Liver (tissue), 9 donors: ENCODE results near the gene DFFB. TPM values are rescaled to one million over a fixed set of nuclear protein-coding genes. Genes with fewer than 3 reads are reported as not detected.

Source experiments
- DNase-seq: peaks from one replicate; pipeline ENCODE4 v3.0.0-alpha.2; 2017; ENCODE audit warnings: low spot score
- H3K27ac ChIP-seq, 2 donors: one replicate each; pipeline ENCODE4 v1.7.0; 2013; ENCODE audit warnings: inconsistent platforms in 2 of 2, low read length in 2 of 2, control low read depth in 1 of 2, low read depth in 1 of 2, mild to moderate bottlenecking in 1 of 2
- H3K27me3 ChIP-seq, 4 donors: one replicate each; pipeline versions ENCODE4 v1.6.1 to v1.7.0; 2013; ENCODE audit warnings: low read length in 3 of 4, inconsistent platforms in 1 of 4, mild to moderate bottlenecking in 1 of 4, moderate library complexity in 1 of 4; ENCODE audit not compliant: control insufficient read depth in 4 of 4, insufficient read depth in 4 of 4
- H3K36me3 ChIP-seq, 4 donors: one replicate each; pipeline versions ENCODE4 v1.6.1 to v1.7.0; 2013; ENCODE audit warnings: low read length in 3 of 4, mild to moderate bottlenecking in 3 of 4, low read depth in 1 of 4, moderate library complexity in 1 of 4; ENCODE audit not compliant: control insufficient read depth in 4 of 4, insufficient read depth in 3 of 4
- H3K4me1 ChIP-seq, 4 donors: one replicate each; pipeline versions ENCODE4 v1.6.1 to v1.7.0; 2013; ENCODE audit warnings: low read length in 3 of 4, mild to moderate bottlenecking in 3 of 4, moderate library complexity in 1 of 4; ENCODE audit not compliant: control insufficient read depth in 4 of 4, insufficient read depth in 4 of 4
- H3K4me3 ChIP-seq, 3 donors: one replicate each; pipeline versions ENCODE4 v1.6.1 to v1.7.0; 2013; ENCODE audit warnings: low read length in 3 of 3, control low read depth in 1 of 3, low read depth in 1 of 3, mild to moderate bottlenecking in 1 of 3
- H3K9ac ChIP-seq, 2 donors: one replicate each; pipeline ENCODE4 v1.7.0; 2013; ENCODE audit warnings: low read length in 2 of 2, mild to moderate bottlenecking in 2 of 2, moderate library complexity in 2 of 2, control low read depth in 1 of 2, low read depth in 1 of 2
- H3K9me3 ChIP-seq, 4 donors: one replicate each; pipeline versions ENCODE4 v1.6.1 to v1.7.0; 2013; ENCODE audit warnings: low read length in 3 of 4; ENCODE audit not compliant: control insufficient read depth in 4 of 4
- ATF3 ChIP-seq: IDR thresholded peaks from 2 replicates; pipeline ENCODE4 v1.6.1; 2016; ENCODE audit warnings: antibody characterized with exemption
- EGR1 ChIP-seq, 2 donors: IDR thresholded peaks; 2 replicates each; pipeline ENCODE4 v1.6.1; 2016 to 2018; ENCODE audit warnings: antibody characterized with exemption in 2 of 2, low read depth in 2 of 2
- FOXA1 ChIP-seq: IDR thresholded peaks from 2 replicates; pipeline ENCODE4 v1.6.1; 2016; ENCODE audit warnings: antibody characterized with exemption
- FOXA2 ChIP-seq: IDR thresholded peaks from 2 replicates; pipeline ENCODE4 v1.6.1; 2016; ENCODE audit warnings: antibody characterized with exemption
- GABPA ChIP-seq, 2 donors: IDR thresholded peaks in 1 of 2; conservative IDR thresholded peaks in 1 of 2; 2 replicates each; pipeline ENCODE4 v1.6.1; 2016; ENCODE audit warnings: antibody characterized with exemption in 2 of 2, mild to moderate bottlenecking in 1 of 2, moderate library complexity in 1 of 2
- HNF4G ChIP-seq: IDR thresholded peaks from 2 replicates; pipeline ENCODE4 v1.6.1; 2016; ENCODE audit warnings: antibody characterized with exemption
- JUND ChIP-seq, 2 donors: IDR thresholded peaks; 2 replicates each; pipeline ENCODE4 v1.6.1; 2016; ENCODE audit warnings: antibody characterized with exemption in 2 of 2
- MAX ChIP-seq: IDR thresholded peaks from 2 replicates; pipeline ENCODE4 v1.6.1; 2016; ENCODE audit warnings: antibody characterized with exemption
- RAD21 ChIP-seq, 2 donors: IDR thresholded peaks; 2 replicates each; pipeline ENCODE4 v1.6.1; 2016; ENCODE audit warnings: antibody characterized with exemption in 2 of 2, mild to moderate bottlenecking in 2 of 2
- REST ChIP-seq: IDR thresholded peaks from 2 replicates; pipeline ENCODE4 v1.6.1; 2016; ENCODE audit warnings: antibody characterized with exemption, mild to moderate bottlenecking
- RXRA ChIP-seq, 2 donors: IDR thresholded peaks; 2 replicates each; pipeline ENCODE4 v1.6.1; 2017 to 2018; ENCODE audit warnings: antibody characterized with exemption in 2 of 2, mild to moderate bottlenecking in 1 of 2
- SP1 ChIP-seq: IDR thresholded peaks from 2 replicates; pipeline ENCODE4 v1.6.1; 2018; ENCODE audit warnings: antibody characterized with exemption, mild to moderate bottlenecking
- TAF1 ChIP-seq: conservative IDR thresholded peaks from 2 replicates; pipeline ENCODE4 v1.6.1; 2016; ENCODE audit warnings: antibody characterized with exemption, mild to moderate bottlenecking
- ZBTB33 ChIP-seq: IDR thresholded peaks from 2 replicates; pipeline ENCODE4 v1.6.1; 2016; ENCODE audit warnings: antibody characterized with exemption
- WGBS: extraction: QIAGEN DNeasy Blood & Tissue Kit; methylation state at CpG from one replicate; pipeline ENCODE4 v1.1.7; 2013; 5-methylcytosine and 5-hydroxymethylcytosine counted together
- polyA plus RNA-seq, 2 donors: library from polyadenylated mRNA; stranded (reverse) in 1 of 2; unstranded in 1 of 2; fragments of 200-250 nt in 1 of 2; fragments of >200 nt in 1 of 2; fragmentation: Nextera tagmentation in 1 of 2; extraction: Ambion mirVana in 1 of 2; gene quantifications; one replicate each; pipeline versions ENCODE4 v1.2.1 to v1.2.3, GENCODE V29; 2013 to 2015
- total RNA-seq, 2 donors: library from RNA; depleted of rRNA; stranded (reverse); fragments of >200 nt; gene quantifications; one replicate each; pipeline ENCODE4 v1.2.3, GENCODE V29; 2014
- donor health status: healthy.
- donor health status: healthy.
- donor health status: healthy.
- donor health status: healthy.
- donor health status: healthy.

DFFB gene
- total and polyA plus RNA-seq, 4 donors = 0.92 to 6.1 (median 2.9) TPM

- WGBS = 94% methylated on average over 13 of the region's 13 CpGs
- Histone ChIP-seq H3K9me3 (no peaks in the 10 kb centered on the region), H3K9ac (no peak overlapping the region), H3K4me1 (no peaks in the 10 kb centered on the region), H3K36me3 (peaks cover 0 to 63% (median 30%) of the 10 kb centered on the region in 4 donors), H3K27ac (no peak overlapping the region), H3K4me3 (no peak overlapping the region), H3K27me3 (no peaks in the 10 kb centered on the region)
- DNase-seq = no peak
- TF ChIP-seq REST (no peak), TAF1 (no peak), ZBTB33 (no peak), FOXA2 (no peak), ATF3 (no peak), SP1 (no peak), FOXA1 (no peak), MAX (no peak), RXRA (IDR thresholded peaks at IDR 0.05) (no peak), GABPA (IDR thresholded peaks at IDR 0.05 in 1 of 2, conservative IDR thresholded peaks at IDR 0.05 in 1 of 2) (no peak), RAD21 (IDR thresholded peaks at IDR 0.05) (no peak), HNF4G (no peak), EGR1 (IDR thresholded peaks at IDR 0.05; ENCODE audit: low read depth in 2 of 2) (no peak)
Observed at GRCh38 chr1:3821447-3821846, 35.8 kb upstream of the DFFB start.

GRCh38 chr1:3821908-3822307, 35.4 kb upstream of the DFFB start:
- Histone ChIP-seq H3K4me3 (no peak overlapping the region), H3K27ac (no peak overlapping the region), H3K36me3 (peaks cover 0 to 66% (median 31%) of the 10 kb centered on the region in 4 donors), H3K4me1 (no peaks in the 10 kb centered on the region), H3K27me3 (no peaks in the 10 kb centered on the region), H3K9me3 (no peaks in the 10 kb centered on the region), H3K9ac (no peak overlapping the region)
- WGBS = 89% methylated on average over 15 of the region's 15 CpGs
- DNase-seq = no peak
- no peak for TF ChIP-seq TAF1

- DNase-seq = no peak
- H3K9ac ChIP-seq = no peak overlapping the region
- TF ChIP-seq FOXA1 = no peak
- no peak for TF ChIP-seq RXRA (IDR thresholded peaks at IDR 0.05)
- TF ChIP-seq JUND (IDR thresholded peaks at IDR 0.05) = no peak
- no peaks in the 10 kb centered on the region for H3K27me3 ChIP-seq
- no peak overlapping the region for H3K27ac ChIP-seq
- no peak overlapping the region for H3K4me3 ChIP-seq
- H3K4me1 ChIP-seq = no peaks in the 10 kb centered on the region
- no peaks in the 10 kb centered on the region for H3K9me3 ChIP-seq
- peaks cover 0 to 69% (median 32%) of the 10 kb centered on the region in 4 donors for H3K36me3 ChIP-seq
- 93% methylated on average over 16 of the region's 16 CpGs for WGBS
Observed at GRCh38 chr1:3822421-3822820, 34.9 kb upstream of the DFFB start.
